GM18951 (cell line): ENCODE results near the gene INHBA.

Source experiments
- POLR2A ChIP-seq: IDR thresholded peaks from 4 replicates; pipeline ENCODE4 v1.6.1; 2011; ENCODE audit warnings: mild to moderate bottlenecking; ENCODE audit not compliant: insufficient read length, insufficient read depth; ENCODE audit errors: extremely low read depth
- in situ Hi-C: fragments of 300-500 bp; cut with MboI; formaldehyde crosslinking; loops from one replicate; pipeline ENCODE4 v1.12.0; 2022; ENCODE audit warnings: low sequenced_read_pairs, mixed read lengths, inconsistent platforms; ENCODE audit not compliant: unreplicated experiment

INHBA gene

GRCh38 chr7:41691286-41692190, 11.4 kb downstream of the INHBA start:
- in situ Hi-C loops, result no loop called here
- no peak for TF ChIP-seq POLR2A

GRCh38 chr7:41689815-41690214, 13.1 kb downstream of the INHBA start:
- in situ Hi-C loops, result no loop called here
- TF ChIP-seq POLR2A, result no peak

GRCh38 chr7:41688906-41689305, 14.0 kb downstream of the INHBA start:
- in situ Hi-C loops, result no loop called here
- TF ChIP-seq POLR2A, result no peak

GRCh38 chr7:41688012-41688625, 14.8 kb downstream of the INHBA start:
- no peak for TF ChIP-seq POLR2A
- in situ Hi-C loops, result no loop called here

GRCh38 chr7:41685684-41686083, 17.2 kb downstream of the INHBA start:
- in situ Hi-C loops, result no loop called here
- TF ChIP-seq POLR2A, result no peak

GRCh38 chr7:41682422-41682821, 20.5 kb downstream of the INHBA start:
- in situ Hi-C loops, result no loop called here
- TF ChIP-seq POLR2A, result no peak

GRCh38 chr7:41679566-41679965, 23.3 kb downstream of the INHBA start:
- in situ Hi-C loops, result no loop called here
- TF ChIP-seq POLR2A, result no peak

- no peak for TF ChIP-seq POLR2A
- in situ Hi-C loops, result no loop called here
Observed at GRCh38 chr7:41674505-41675023, 28.3 kb downstream of the INHBA start.

GRCh38 chr7:41661596-41661995, 41.3 kb downstream of the INHBA start:
- in situ Hi-C loops, result no loop called here

GRCh38 chr7:41659539-41659938, 43.4 kb downstream of the INHBA start:
- in situ Hi-C loops, result no loop called here
- no peak for TF ChIP-seq POLR2A

More at GRCh38 chr7:41661596-41661995, 41.3 kb downstream of the INHBA start:
- TF ChIP-seq POLR2A, result no peak

GRCh38 chr7:41656366-41656765, 46.5 kb downstream of the INHBA start:
- in situ Hi-C loops, result no loop called here
- TF ChIP-seq POLR2A, result no peak

GRCh38 chr7:41655426-41655825, 47.5 kb downstream of the INHBA start:
- in situ Hi-C loops, result no loop called here
- TF ChIP-seq POLR2A, result no peak

GRCh38 chr7:41652267-41652666, 50.6 kb downstream of the INHBA start:
- TF ChIP-seq POLR2A, result no peak
- in situ Hi-C loops, result no loop called here

GRCh38 chr7:41648501-41648900, 54.4 kb downstream of the INHBA start:
- in situ Hi-C loops, result no loop called here
- no peak for TF ChIP-seq POLR2A
